ENCODE measurements around the gene PAIP2.
A peak's percentile ranks its signal among the peaks of the same experiment; 100 is the strongest.
"Not testable (repeated sequence)": the region's sequence is repeated elsewhere in the genome, so short reads cannot be mapped to it uniquely, and the experiment has no call there.

PAIP2 gene, protein sequence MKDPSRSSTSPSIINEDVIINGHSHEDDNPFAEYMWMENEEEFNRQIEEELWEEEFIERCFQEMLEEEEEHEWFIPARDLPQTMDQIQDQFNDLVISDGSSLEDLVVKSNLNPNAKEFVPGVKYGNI

DNA sequence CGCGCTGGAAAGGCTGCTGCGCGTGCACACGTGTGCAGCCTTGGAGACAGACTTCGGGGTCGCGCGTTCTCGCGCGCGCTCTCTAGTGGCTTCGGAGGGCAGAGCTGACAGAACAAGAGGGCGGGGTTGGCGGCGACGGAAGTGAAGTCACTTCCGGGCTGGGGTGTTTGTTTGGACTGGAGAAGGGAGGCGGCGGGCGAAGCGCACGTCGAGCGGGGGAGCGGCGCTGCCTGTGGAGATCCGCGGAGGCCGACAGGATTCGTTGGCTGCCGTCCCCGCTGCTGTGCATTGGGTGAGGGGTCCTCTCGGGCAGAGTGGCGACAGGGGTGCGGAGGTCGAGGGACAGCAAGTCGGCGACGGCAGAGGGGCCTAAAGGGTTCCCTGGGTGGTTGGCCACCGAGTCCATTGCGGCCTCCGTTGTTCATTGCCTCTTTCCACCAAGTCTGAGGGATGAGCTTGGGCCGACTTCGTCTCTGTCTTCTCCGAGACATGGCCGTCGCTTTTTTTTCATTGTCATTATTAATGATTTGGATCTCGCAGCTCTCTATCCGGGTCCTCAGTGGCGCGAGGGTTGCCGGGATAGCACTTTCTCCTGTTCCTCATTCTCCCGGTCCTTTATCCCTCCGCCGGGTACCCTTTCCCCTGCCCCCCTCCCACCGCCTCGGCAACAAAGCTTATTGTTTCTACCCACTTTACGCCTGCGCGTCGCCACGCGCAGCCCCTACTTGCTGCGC lies at the start of gene PAIP2:
TSS of gene PAIP2 (plus strand) at position 166 of the 734 bp plus-strand sequence. CDS start 21,931 bp downstream, outside the sequence.
- peak; percentile 97 for DNase-seq (ENCODE audit: low read depth)

DNA sequence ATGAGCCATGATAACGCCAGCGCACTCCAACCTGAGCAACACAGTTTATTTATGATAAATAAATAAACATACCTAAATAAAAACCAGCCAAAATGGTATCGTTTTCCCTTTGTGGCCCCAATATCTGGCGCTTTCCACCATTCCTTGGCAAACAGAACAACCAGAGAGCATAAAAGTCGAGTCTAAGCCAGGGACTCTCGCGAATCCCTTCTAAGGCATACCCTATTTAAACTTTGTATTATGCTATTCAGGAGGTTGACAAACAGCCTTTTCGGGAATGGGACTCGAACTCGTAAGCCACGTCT lies 48.5 kb upstream of the PAIP2 start:
- no peak for DNase-seq (ENCODE audit: low read depth)

DNA sequence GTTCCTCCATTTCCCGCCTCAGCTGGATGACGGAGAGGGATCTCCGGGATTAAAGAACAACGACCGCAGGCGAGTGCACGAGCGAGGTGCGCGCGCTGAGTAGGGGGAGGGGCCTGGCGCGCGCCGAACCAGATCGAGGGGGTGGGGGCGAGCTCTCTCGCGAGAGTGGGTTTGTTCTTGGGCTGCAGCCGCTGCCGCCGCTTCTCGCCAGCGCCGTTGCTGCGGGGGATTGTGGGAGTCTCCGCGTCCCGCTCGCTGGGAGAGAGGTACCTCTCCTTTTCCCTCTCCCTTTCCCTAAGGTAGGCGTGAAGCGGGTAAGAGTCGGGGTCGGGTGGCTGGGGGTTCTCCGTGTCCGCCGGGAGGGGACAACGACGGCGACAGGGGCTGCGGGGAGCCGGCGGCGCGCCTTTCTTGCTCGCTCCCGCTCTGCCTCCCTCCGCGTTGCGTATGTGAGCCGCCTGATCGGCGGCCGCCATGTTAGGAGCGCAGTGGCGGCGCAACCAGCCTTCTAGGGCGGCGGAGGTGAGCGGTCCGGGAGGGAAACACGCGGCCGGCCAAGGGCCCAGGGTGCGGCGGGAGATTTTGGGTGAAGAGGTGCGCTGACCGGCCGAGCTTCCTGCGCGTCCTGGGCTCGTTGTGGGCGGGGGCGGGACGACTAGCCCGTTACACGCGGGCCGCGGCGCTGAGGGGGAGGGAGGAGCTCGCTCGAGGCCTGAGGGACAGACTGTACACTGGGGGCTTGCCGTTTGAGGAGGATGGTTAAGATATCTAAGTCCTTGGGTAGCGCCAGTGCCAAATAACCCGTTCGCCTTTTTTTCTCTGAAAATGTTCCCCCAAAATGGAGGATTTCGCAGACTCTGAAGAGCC lies 47.9 kb upstream of the PAIP2 start, which contains the start of gene MATR3:
TSS of gene MATR3 (plus strand) at position 234 of the 867 bp plus-strand sequence. CDS start 13,676 bp downstream, outside the sequence.
- peak; percentile 97 for DNase-seq (ENCODE audit: low read depth)

DNA sequence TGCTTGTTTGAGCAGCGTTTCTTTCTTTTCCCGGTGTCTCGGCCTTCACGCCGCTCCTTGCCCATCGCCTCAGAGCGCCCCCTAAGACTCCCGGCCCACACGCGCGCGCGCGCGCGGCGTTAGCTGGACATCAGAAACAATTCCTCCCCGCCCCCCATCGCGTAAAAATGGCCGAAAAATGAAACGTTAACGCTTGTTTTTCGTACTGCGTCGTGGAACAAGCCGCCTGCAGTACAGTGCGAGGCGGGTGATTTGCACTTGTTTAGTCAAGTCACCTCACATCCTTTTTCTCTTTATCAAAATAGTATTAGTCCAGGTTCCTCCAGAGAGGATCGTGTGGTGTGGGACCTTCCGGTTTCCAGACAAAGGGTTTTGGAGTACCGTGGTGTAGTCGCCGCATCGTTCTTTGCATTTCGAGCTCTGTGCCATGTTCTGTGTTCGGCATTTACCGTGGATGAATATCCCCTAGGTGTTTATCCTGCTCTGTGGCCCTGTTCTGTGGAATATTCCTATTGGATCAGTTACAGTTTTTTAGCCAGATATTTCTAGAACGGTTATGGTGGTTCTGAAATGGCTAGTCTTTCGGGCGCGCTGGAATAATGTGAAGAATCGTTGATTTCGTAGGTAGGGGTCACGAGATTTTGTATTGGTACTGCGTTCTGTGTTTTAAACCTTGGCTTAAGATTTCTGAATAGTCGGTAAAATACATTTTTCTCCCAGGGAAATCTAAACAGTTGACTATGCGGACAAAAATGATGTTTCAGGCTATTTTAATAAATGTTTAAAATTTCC lies 47.1 kb upstream of the PAIP2 start:
- peak; percentile 79 for DNase-seq (ENCODE audit: low read depth)

DNA sequence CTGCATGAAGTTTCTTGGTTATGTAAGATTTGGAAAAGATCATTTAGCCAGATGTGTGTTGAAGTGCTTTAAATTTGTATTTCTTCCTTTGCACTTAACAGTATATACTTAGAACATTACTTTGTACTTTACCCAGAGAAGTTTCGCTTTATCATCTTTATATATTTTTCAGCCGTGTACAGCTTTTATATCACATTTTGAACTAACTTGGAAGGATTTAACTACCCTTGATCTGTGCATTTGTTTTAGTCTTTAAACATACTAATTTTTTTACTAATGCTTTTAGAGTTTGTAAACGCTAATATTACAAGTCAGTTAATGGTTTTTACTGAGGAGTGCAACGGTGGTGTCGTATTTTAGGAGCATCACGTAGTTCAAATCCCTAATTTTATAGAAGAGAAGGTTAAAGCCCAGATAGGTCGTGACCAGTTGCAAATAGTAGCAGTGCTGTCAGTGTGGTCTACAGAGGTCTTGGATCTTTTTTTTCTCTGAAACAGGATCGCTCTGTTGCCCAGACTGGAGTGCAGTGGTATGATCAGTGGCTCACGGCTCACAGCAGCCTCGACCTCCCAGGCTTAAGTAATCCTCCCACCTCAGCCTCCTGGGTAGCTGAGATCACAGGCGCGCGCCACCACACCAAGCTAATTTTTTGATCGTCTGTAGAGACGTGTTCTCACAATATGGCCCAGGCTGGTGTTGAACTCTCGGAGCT lies 46.2 kb upstream of the PAIP2 start:
- DNase-seq (ENCODE audit: low read depth), result no peak

DNA sequence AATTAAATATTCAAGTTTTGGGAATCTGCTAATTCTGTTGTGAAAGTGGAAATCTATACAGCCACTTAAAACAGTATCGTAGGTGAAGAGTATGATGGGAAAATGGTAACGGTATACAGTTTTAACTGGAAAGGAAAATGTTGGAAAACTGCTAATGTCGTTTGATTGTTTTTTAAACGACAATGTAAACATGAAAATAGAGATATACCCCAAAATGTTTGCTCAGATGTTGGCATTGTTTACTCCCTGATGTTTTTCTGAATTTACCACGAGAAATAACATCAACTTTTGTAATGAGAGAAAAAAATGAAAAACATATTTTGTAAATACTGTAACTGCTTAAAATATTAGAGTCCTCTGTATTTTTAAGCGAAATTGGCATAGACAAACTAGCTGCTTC lies 45.5 kb upstream of the PAIP2 start:
- DNase-seq (ENCODE audit: low read depth), result no peak

DNA sequence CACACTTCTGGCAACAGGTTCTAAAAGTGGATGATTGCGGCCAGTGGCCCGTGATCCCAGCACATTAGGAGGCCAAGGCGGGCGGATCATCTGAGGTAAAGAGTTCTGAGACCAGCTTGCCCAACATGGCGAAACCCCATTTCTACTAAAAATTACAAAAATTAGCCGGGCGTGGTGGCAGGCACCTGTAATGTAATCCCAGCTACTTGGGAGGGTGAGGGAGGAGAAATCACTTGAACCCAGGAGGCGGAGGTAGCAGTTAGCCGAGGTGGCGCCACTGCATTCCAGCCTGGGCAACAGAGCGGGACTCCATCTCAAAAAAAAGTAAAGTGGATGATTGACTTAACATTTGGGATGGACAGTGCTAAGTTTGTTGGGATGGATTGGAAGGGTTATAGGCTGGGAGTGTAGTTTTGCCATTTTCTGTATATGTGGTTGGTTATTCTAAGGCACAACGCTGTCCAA lies 44.8 kb upstream of the PAIP2 start:
- DNase-seq (ENCODE audit: low read depth), result no peak

DNA sequence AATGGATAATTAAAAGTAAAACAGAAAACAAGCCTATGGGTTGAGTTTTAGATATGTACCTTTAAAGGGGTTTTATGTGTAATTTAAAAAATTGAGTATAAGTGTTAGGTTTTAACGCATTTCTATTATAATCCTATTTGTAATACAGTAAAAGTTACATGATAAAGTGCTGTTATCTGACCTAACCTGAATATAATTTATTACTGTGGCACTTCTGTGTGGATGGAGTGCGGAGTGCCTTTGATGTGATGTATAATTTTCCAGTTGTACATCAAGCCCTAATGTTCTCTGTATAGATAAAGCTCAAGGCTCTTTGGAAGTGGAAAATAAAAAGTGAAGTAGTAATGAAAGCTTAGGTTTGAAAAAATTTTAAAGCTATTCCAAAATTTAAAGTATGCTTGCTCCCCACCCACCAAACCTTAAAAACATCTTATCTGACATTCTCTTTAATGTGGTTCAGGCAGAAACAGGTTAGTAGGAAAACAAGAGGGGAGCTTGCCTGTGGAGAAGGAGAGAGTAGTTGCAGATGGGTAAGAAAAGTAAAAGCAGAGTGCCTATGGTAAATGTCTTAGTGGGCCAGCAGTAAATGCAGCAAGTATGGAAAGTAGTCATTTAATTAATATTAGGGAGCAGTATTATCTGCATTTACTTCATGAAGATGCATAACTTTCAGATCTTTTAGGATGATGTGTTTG lies 44.1 kb upstream of the PAIP2 start:
- DNase-seq (ENCODE audit: low read depth), result no peak

DNA sequence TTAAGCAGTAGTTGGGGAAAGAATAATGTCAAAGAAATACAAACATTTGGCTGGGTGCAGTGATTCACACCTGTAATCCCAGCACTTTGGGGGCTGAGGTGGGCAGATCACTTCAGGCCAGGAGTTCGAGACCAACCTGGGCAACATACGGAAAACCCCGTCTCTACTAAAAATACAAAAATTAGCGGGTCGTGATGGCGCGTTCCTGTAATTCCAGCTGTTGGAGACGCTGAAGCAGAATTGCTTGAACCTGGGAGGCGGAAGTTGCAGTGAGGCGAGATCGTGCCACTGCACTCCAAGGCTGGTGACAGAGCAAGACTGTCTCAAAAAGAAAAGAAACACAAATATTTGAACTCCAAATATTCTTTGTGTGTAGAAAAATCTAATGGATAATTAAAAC lies 43.4 kb upstream of the PAIP2 start:
- DNase-seq (ENCODE audit: low read depth), result no peak

DNA sequence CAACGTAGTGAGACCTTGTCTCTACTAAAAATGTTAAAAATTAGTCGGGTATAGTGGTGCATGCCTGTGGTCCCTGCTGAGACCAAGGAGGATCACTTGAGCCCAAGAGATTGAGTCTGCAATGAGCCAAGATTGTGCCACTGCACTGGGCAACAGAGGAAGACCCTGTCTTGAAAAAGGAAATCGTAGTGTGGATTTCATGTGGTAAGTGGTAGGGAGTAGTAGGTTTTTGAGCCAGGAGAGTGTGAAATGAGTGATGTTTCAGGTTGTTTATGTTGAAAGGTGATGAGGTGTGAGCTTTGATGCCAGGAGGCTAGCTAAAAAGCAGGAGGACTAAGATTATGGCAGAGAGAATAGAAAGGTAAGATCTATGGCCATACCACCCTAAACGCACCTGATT lies 42.2 kb upstream of the PAIP2 start:
- no peak for DNase-seq (ENCODE audit: low read depth)

DNA sequence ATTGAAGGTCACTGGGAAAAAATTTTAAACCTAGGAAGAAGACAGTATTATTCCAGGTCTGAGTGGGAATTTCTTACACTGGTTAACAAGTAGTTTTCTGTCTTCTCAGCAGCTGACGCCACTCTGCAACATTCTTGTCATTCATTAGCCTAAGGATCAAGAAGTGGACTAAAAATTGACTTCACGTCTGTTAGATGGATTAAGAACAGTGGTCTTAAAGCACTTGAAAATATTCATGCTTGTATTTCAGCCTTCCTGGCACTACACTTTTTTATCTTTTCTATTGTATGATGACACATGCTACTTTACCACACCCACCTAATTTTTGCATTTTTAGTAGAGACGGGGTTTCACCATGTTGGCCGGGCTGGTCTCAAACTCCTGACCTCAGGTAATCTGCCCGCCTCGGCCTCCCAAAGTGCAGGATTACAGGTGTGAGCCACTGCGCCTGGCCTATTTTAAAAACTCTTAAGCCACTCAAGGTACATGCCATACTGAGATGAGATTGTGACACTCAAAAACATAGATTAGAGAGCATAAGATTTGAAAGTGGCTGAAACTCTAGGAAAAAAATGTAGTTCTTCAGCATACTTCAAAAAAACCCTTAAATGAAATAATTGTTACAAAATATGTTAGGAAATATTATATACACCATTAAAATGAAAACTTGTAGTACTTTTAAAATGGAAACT lies 39.7 kb upstream of the PAIP2 start:
- no peak for DNase-seq (ENCODE audit: low read depth)

DNA sequence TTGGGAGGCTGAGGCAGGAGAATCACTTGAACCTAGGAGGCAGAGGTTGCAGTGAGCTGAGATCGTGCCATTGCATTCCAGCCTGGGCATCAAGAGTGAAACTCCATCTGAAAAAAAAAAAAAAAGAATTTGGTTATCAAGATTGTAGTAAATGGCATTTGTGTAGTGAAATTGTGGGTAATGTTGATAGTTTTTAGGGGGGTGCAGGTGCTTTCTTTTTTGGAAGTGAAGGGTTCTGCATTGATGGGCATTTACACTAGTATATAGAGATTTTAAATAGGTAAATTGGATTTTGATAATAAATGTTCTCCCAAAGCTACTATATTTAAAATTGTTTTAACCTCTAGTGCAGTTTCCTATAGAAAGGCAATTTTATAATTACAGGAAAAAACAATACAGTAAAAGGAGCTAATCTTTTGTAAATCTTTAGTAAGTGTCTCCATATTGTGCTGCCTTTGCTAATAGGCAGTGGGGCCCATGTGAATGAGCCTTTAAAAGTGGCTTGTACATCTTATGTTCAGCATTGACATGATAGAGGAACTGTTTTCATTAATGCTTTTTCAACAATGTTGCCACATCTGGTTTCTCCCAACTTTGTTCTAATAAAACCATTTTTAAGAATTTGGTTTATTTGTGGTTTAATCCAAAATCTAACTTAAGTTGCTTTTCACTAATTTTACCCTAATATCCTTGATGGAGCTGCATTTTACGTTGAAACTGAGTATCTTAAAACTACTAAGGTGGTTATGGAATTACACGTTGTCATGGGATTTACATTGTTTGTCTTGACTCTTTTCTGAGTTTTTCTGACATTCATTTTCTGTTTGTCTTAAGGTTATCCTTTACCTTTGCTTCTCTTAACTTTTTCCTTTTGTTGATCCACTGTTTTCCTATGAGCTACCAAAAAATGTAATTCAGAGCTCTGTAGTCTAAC lies 37.0 kb upstream of the PAIP2 start:
- DNase-seq (ENCODE audit: low read depth), result no peak

DNA sequence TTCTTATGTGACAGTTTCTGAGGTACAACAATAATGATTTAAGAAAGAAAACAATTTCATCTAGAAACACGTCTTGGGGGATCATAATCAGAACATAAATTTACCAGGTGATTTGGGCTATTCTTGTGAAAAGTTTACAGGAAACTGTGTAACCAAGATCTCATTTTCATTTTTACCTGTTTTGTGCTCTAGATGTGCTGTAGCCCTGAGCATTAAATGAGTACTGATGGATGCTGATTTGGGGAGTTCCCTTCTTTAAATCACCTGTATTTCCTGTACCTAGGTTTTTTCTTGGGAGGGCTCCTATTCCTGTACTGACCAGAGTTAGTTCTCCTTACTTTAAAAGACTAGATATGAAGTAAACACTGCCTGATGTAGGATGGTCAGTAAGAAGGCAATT lies 35.5 kb upstream of the PAIP2 start:
- no peak for DNase-seq (ENCODE audit: low read depth)

DNA sequence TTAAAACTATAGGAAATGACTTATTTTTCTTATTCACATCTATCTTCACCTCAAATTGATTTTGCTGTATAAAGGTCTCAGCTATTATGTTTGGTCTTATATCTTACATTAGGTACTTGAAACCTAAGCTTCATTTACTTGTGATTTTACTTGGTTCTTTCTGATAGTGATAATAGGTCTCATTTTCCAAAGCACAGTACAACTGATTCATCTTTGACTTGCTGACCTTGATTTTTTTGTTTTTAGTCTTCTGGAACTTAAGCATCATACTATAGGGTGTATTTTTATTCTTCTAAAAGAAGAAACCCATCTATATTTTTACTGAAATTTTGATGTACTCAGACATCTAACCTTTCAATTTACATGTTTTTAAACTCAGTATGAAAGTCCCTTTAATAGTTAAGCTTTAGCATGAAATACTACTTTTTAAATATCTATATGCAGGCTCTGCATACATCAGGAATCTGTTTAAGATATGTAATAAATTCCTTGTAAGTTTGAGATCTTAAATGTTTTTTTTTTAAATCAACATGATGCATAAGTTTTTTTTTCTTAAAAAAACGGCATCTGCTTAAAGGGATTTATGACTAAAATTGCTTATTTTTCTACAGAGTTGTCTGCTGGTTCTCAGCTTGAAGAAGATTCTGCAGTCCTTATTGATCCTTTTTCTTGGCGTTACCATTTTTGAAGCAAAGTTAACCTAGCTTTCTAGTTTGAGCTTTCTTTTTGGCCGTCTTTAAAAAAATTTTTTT lies 34.9 kb upstream of the PAIP2 start:
- DNase-seq (ENCODE audit: low read depth), result no peak

DNA sequence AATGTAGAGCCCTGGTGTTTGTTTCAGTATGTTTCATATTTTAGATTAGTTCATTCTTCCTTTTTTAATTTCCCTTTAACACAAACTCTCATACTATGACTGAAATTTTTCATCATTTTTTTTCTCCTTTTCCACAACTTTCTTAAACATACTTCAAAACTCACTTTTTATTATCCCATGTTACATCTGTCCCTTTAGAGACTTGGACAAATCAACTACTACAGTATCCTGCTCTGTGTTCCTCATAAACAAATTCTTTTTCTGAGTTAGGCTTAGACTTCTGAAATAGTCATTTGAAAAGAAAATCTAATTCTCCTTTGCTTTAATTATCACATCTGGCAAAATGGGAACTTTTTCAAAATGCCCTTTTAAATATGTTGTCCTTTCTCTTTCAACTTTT lies 32.9 kb upstream of the PAIP2 start:
- DNase-seq (ENCODE audit: low read depth), result no peak

DNA sequence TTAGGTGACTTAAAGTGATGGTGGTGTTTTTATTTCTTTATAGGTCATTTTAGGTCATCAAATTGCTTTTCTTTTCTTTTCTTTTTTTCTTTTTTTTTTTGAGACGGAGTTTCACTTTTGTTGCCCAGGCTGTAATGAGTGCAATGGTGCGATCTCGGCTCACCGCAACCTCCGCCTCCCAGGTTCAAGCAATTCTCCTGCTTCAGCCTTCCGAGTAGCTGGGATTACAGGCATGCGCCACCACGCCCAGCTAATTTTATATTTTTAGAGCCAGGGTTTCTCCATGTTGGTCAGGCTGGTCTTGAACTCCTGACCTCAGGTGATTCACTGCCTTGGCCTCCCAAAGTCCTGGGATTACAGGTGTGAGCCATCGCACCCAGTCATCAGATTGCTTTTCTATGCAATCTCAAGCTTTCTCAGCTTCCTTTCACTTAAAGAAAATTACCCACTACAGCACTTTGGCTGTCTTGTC lies 30.9 kb upstream of the PAIP2 start:
- not testable (repeated sequence) for DNase-seq (ENCODE audit: low read depth)

DNA sequence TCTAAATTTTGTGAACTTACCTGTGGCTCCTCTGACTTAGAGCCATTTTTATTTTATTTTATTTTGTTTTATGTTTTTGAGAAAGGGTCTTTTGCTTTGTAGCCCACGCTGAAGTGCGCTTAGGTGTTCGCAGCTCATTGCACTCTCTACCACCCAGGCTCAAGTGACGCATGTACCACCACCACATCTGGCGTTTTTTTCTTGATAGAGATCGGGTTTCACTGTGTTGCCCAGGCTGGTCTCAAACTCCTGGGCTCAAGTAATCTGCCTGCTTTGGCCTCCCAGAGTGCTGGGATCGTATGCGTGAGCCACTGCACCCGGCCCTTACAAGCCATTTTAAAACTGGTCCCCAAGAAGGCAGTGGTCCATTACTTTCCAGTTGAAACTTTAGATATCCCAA lies 29.6 kb upstream of the PAIP2 start:
- DNase-seq (ENCODE audit: low read depth), result no peak

DNA sequence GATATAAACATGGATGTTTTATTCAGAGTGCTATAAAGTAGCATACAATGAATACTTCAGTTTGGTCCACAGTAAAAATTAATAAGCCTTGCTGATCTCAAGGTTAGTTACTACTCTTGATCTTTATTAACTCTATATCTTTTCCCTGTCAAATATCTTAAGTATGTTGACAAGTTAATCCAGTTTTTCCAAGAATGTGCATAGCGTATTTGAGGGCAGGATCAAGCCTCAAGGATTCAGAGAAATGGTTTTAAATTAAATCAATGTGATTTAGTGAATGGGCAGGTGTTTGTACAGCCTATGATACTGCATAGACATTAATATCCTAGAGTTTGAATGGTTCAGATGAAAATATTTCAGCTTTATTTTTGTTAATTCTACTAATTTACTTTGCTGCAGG lies 27.4 kb upstream of the PAIP2 start:
- no peak for DNase-seq (ENCODE audit: low read depth)
